AG10803 (cell line): ENCODE data around the gene IL31.

Experiments used
- DNase-seq: peaks from one replicate; pipeline ENCODE4 v3.0.0; 2010; ENCODE audit warnings: low read depth
- H3K4me3 ChIP-seq: 2 replicates; pipeline ENCODE4 v1.5.1; 2011; ENCODE audit warnings: mild to moderate bottlenecking, low read length, control low read depth
- CTCF ChIP-seq: conservative IDR thresholded peaks from 2 replicates; pipeline ENCODE4 v1.5.1; 2011; ENCODE audit warnings: mild to moderate bottlenecking, low read length, control low read depth, inconsistent platforms

Gene IL31

GRCh38 chr12:122190842-122191668, 17.0 kb upstream of the IL31 start:
- no peak overlapping the region for H3K4me3 ChIP-seq
- DNase-seq, result peak; percentile 40
- peak; percentile 87 for TF ChIP-seq CTCF

GRCh38 chr12:122189626-122190475, 15.8 kb upstream of the IL31 start:
- no peak overlapping the region for H3K4me3 ChIP-seq
- DNase-seq, result no peak
- TF ChIP-seq CTCF, result no peak

GRCh38 chr12:122187466-122187865, 13.4 kb upstream of the IL31 start:
- H3K4me3 ChIP-seq, result no peak overlapping the region
- no peak for DNase-seq
- no peak for TF ChIP-seq CTCF

GRCh38 chr12:122185494-122186082, 11.6 kb upstream of the IL31 start:
- no peak overlapping the region for H3K4me3 ChIP-seq
- TF ChIP-seq CTCF, result no peak
- no peak for DNase-seq

- TF ChIP-seq CTCF, result no peak
- no peak for DNase-seq
- no peak overlapping the region for H3K4me3 ChIP-seq
Measured at GRCh38 chr12:122185079-122185478, 11.1 kb upstream of the IL31 start.

GRCh38 chr12:122184517-122184916, 10.5 kb upstream of the IL31 start:
- TF ChIP-seq CTCF, result no peak
- H3K4me3 ChIP-seq, result no peak overlapping the region
- no peak for DNase-seq
